Activated CD4-positive, alpha-beta memory T cell treated with anti-CD3 and anti-CD28 coated beads, Interleukin-2, amount 10 ng/mL, durations not matched to agents 7 days and 5 days (primary cell): ENCODE results near the gene MS4A15. TPM values are rescaled to one million over a fixed set of nuclear protein-coding genes. Genes with fewer than 3 reads are reported as not detected.
"Not testable (repeated sequence)": the region's sequence is repeated elsewhere in the genome, so short reads cannot be mapped to it uniquely, and the experiment has no call there.

ENCODE experiments used
- CTCF ChIA-PET: fragments of 350-600 bp; sonication (Branson Sonifier 250); formaldehyde crosslinking; loops from one replicate; lab custom pipeline; 2021; ENCODE audit warnings: antibody characterized with exemption, inconsistent platforms; lab: Charles Lee
- POLR2A ChIA-PET: fragments of 350-600 bp; sonication (Branson Sonifier 250); formaldehyde crosslinking; loops from one replicate; lab custom pipeline; 2021; ENCODE audit warnings: antibody characterized with exemption; lab: Charles Lee
- DNase-seq: peaks from one replicate; pipeline ENCODE4 v3.0.0-alpha.2; 2020
- H3K27ac Mint-ChIP-seq: one replicate; pipeline ENCODE4 v1.8.0; 2021; ENCODE audit warnings: mild to moderate bottlenecking, mixed read lengths
- H3K27me3 Mint-ChIP-seq: one replicate; pipeline ENCODE4 v1.8.0; 2021; ENCODE audit warnings: mixed read lengths
- H3K36me3 Mint-ChIP-seq: one replicate; pipeline ENCODE4 v1.8.0; 2021; ENCODE audit warnings: low read depth, mixed read lengths
- H3K4me1 Mint-ChIP-seq: one replicate; pipeline ENCODE4 v1.8.0; 2021; ENCODE audit warnings: mixed read lengths
- H3K4me3 Mint-ChIP-seq: one replicate; pipeline ENCODE4 v1.8.0; 2021; ENCODE audit warnings: mild to moderate bottlenecking, mixed read lengths
- H3K9me3 Mint-ChIP-seq: one replicate; pipeline ENCODE4 v1.8.0; 2021; ENCODE audit warnings: mixed read lengths
- total RNA-seq, 2 experiments: library from RNA; stranded (reverse); gene quantifications; one replicate each; pipeline ENCODE4 v1.2.3, GENCODE V29; 2021

Gene MS4A15, protein sequence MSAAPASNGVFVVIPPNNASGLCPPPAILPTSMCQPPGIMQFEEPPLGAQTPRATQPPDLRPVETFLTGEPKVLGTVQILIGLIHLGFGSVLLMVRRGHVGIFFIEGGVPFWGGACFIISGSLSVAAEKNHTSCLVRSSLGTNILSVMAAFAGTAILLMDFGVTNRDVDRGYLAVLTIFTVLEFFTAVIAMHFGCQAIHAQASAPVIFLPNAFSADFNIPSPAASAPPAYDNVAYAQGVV
- total RNA-seq: not detected

- no peak within 1 kb of the TSS for H3K27ac Mint-ChIP-seq
- H3K4me1 Mint-ChIP-seq: no peaks in the 10 kb centered on the region
- H3K9me3 Mint-ChIP-seq: no peaks in the 10 kb centered on the region
- H3K27me3 Mint-ChIP-seq: peaks cover 43% of the 10 kb centered on the region
- DNase-seq: no peak
- H3K4me3 Mint-ChIP-seq: no peak within 1 kb of the TSS
- CTCF ChIA-PET: interaction anchor here (0.6 to 1.6 kb wide), 4 partner anchors 9 to 138 kb away, joined by 3 to 7 read pairs (median 4); no protein-coding TSS in a partner anchor
- POLR2A ChIA-PET: no interaction called here
- no peaks in the 10 kb centered on the region for H3K36me3 Mint-ChIP-seq
Measured at GRCh38 chr11:60756307-60757032, at the start of gene MS4A15. TSS of gene MS4A15 (plus strand) at chr11:60756867. CDS start at chr11:60763734, 6,867 bp downstream.

DNA sequence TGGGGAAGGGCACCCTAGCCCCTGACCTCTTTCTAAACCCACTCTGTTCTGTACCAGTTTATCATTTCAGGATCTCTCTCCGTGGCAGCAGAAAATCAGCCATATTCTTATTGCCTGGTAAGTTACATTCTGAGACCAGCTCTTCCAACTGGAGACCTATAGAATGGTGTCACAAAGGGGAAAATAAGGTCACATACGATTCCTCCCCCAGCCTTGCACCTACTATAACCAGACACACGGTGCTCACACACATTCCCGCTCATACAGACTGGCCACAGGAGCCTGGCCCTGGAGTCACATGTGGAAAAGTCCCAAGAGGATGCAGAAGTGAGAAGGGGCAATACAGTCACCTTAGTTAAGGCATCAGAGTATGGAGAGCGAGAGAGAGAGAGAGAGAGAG, 49.7 kb upstream of the MS4A15 start:
- Mint-ChIP-seq H3K36me3 (no peaks in the 10 kb centered on the region), H3K9me3 (no peaks in the 10 kb centered on the region), H3K4me3 (no peak overlapping the region), H3K4me1 (no peaks in the 10 kb centered on the region), H3K27ac (no peak overlapping the region), H3K27me3 (peaks cover 8% of the 10 kb centered on the region)
- no peak for DNase-seq
- POLR2A ChIA-PET: no interaction called here
- CTCF ChIA-PET: no interaction called here

DNA sequence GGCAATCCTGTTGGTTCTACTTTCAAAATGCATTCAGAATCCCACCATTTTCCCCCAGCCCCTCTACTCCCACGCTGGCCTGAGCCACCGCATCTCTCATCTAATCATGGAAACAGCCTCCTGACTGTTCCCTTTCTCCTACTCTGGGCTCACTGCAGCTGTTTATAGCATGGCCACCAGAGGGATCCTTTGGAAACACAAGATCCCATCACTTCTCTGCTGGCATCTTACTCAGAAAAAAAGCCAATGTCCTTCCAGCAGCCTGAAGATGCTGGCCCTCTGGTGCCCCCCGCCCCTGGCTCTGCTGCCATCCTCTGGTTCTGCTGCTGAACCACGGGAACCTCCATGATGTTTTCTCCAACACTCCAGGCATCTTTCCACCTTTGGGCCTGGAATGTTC, 46.2 kb upstream of the MS4A15 start:
- peaks cover 10% of the 10 kb centered on the region for H3K27me3 Mint-ChIP-seq
- DNase-seq: no peak
- POLR2A ChIA-PET: no interaction called here
- H3K27ac Mint-ChIP-seq: no peak overlapping the region
- H3K4me1 Mint-ChIP-seq: no peaks in the 10 kb centered on the region
- no peak overlapping the region for H3K4me3 Mint-ChIP-seq
- H3K36me3 Mint-ChIP-seq: no peaks in the 10 kb centered on the region
- CTCF ChIA-PET: no interaction called here
- H3K9me3 Mint-ChIP-seq: no peaks in the 10 kb centered on the region

- H3K36me3 Mint-ChIP-seq: no peaks in the 10 kb centered on the region
- ChIA-PET POLR2A (no interaction called here), CTCF (no interaction called here)
- H3K27me3 Mint-ChIP-seq: peaks cover 11% of the 10 kb centered on the region
- no peak overlapping the region for H3K27ac Mint-ChIP-seq
- H3K9me3 Mint-ChIP-seq: no peaks in the 10 kb centered on the region
- H3K4me3 Mint-ChIP-seq: no peak overlapping the region
- no peaks in the 10 kb centered on the region for H3K4me1 Mint-ChIP-seq
- DNase-seq: no peak
Measured at GRCh38 chr11:60711276-60711675, 45.4 kb upstream of the MS4A15 start.

GRCh38 chr11:60713423-60713822, 43.2 kb upstream of the MS4A15 start:
- DNase-seq, POLR2A ChIA-PET, H3K4me1 Mint-ChIP-seq, H3K27me3 Mint-ChIP-seq, H3K9me3 Mint-ChIP-seq, CTCF ChIA-PET, H3K36me3 Mint-ChIP-seq, H3K27ac Mint-ChIP-seq, H3K4me3 Mint-ChIP-seq: not testable (repeated sequence)

DNA sequence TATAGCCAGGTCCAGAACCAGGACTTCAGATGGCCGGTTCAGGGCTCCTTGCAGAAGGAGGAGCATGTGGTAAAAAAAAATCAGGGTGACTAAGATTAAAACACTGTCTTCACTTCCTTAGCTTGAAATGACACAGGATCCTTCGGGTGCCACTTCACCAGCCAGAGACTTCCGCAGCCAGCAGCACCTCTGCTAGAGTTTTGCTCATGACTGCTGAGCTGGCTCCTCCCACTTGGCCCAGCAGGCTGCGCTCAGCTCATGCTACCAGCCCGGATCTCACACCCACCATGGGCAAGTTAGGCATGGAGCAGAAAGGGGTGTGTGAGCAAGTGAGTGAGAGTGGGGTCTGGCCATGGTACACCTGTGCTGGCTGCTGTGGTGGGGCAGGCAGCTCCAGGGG, 38.7 kb upstream of the MS4A15 start:
- ChIA-PET POLR2A (no interaction called here), CTCF (no interaction called here)
- Mint-ChIP-seq H3K36me3 (no peaks in the 10 kb centered on the region), H3K27ac (no peak overlapping the region), H3K4me3 (no peak overlapping the region), H3K9me3 (no peaks in the 10 kb centered on the region), H3K27me3 (peaks cover 9% of the 10 kb centered on the region), H3K4me1 (peaks cover 5% of the 10 kb centered on the region)
- DNase-seq: peak; percentile 18

DNA sequence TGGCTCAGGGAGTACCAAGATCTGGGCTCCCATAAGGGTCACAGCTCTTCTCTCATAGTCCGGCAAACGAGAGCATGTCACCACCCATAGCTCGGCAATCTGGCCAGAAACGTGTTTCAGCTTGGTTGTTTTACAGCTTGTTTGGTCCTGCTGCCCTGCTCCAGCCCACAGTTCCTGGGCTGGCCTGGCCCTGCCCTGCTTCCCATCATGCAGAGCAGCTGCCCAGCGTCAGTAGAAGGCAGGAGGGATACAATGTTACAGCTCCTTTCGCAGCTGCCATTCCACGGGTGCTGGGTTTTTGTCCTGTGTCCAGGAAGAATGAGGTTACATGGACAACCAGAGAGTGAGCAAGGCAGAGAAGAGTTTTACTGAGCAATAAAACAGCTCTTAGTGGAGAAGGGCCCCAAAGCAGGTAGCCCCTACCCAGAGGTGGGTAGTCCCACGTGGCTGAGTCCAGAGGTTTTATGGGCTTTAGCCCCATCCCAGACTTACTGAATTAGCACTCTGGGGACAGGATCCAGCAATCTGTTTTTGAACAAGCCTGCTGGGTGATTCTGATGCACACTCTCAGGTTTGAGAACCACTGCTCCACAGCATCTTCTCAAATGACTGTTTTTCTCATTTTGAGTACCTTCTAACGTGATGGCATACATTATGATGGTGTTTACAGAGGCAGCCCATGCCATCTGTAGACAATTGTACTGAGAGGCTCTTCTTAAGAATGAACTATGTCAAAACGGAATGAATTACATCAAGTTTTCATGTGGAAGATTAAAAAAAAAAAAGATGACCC, 37.9 kb upstream of the MS4A15 start:
- DNase-seq: no peak

GRCh38 chr11:60719391-60719790, 37.3 kb upstream of the MS4A15 start:
- H3K27me3 Mint-ChIP-seq: peaks cover 12% of the 10 kb centered on the region
- no peak for DNase-seq
- POLR2A ChIA-PET: no interaction called here
- H3K4me3 Mint-ChIP-seq: no peak overlapping the region
- H3K4me1 Mint-ChIP-seq: peaks cover 5% of the 10 kb centered on the region
- no peak overlapping the region for H3K27ac Mint-ChIP-seq
- H3K9me3 Mint-ChIP-seq: no peaks in the 10 kb centered on the region
- no peaks in the 10 kb centered on the region for H3K36me3 Mint-ChIP-seq
- CTCF ChIA-PET: no interaction called here

More for the DNA sequence above, 37.9 kb upstream of the MS4A15 start:
- H3K27ac Mint-ChIP-seq: no peak overlapping the region
- H3K36me3 Mint-ChIP-seq: no peaks in the 10 kb centered on the region
- no peaks in the 10 kb centered on the region for H3K9me3 Mint-ChIP-seq
- H3K27me3 Mint-ChIP-seq: peaks cover 11% of the 10 kb centered on the region
- H3K4me3 Mint-ChIP-seq: no peak overlapping the region
- ChIA-PET CTCF (no interaction called here), POLR2A (no interaction called here)
- peaks cover 5% of the 10 kb centered on the region for H3K4me1 Mint-ChIP-seq

DNA sequence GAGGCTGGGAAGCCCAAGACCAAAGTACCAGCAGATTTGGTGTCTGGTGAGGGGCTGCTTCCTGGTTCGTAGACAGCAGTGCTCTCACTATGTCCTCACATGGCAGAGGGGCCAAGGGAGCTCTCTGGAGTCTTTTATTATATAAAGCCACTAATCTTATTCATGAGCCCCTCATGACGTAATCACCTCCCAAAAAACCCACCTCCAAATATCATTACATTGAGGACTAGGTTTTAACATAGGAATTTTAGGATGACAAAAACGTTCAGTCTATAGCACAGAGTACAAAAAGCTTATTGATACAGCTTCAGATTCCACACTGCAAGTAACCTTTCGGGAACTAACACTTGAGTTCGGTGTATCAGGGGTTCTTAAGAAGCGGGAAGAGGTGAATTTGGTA, 36.2 kb upstream of the MS4A15 start:
- Mint-ChIP-seq H3K36me3 (no peaks in the 10 kb centered on the region), H3K27ac (no peak overlapping the region), H3K9me3 (no peaks in the 10 kb centered on the region), H3K4me3 (no peak overlapping the region), H3K4me1 (peaks cover 5% of the 10 kb centered on the region), H3K27me3 (peaks cover 10% of the 10 kb centered on the region)
- DNase-seq: no peak
- ChIA-PET CTCF (no interaction called here), POLR2A (no interaction called here)

GRCh38 chr11:60724420-60724819, 32.2 kb upstream of the MS4A15 start, which contains the start of gene MS4A18:
TSS of gene MS4A18 (plus strand) at chr11:60724720.
- CTCF ChIA-PET: no interaction called here
- H3K27ac Mint-ChIP-seq: no peak within 1 kb of the TSS

DNA sequence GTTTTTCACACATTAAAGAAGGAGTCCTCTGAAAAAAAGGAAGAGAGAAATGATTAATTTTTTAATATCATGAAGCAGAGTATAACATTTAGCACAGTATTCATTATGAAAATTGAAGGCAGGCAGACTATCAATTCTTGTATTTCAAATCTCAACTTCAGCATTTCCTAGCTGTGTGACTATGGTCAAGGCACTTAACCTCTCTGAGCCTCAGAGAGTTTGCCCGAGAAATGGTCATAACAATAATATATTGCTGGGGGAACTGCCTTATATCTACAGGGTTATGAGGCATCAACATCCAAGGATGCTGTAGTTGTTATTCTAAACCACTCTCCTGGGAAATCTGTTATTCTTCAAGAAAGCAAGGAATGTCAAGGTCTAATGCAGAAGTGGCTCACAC, 31.1 kb upstream of the MS4A15 start:
- Mint-ChIP-seq H3K27me3 (peaks cover 18% of the 10 kb centered on the region), H3K4me3 (no peak overlapping the region), H3K36me3 (no peaks in the 10 kb centered on the region), H3K4me1 (no peaks in the 10 kb centered on the region), H3K9me3 (no peaks in the 10 kb centered on the region), H3K27ac (no peak overlapping the region)
- no peak for DNase-seq
- ChIA-PET CTCF (no interaction called here), POLR2A (no interaction called here)

More at GRCh38 chr11:60724420-60724819, 32.2 kb upstream of the MS4A15 start, which contains the start of gene MS4A18:
- H3K4me1 Mint-ChIP-seq: no peaks in the 10 kb centered on the region
- peaks cover 16% of the 10 kb centered on the region for H3K27me3 Mint-ChIP-seq
- H3K36me3 Mint-ChIP-seq: no peaks in the 10 kb centered on the region
- H3K9me3 Mint-ChIP-seq: no peaks in the 10 kb centered on the region
- POLR2A ChIA-PET: no interaction called here
- no peak for DNase-seq
- no peak within 1 kb of the TSS for H3K4me3 Mint-ChIP-seq

GRCh38 chr11:60731586-60731985, 25.1 kb upstream of the MS4A15 start:
- DNase-seq: no peak
- H3K27ac Mint-ChIP-seq: no peak overlapping the region
- H3K4me3 Mint-ChIP-seq: no peak overlapping the region
- H3K27me3 Mint-ChIP-seq: peaks cover 17% of the 10 kb centered on the region
- POLR2A ChIA-PET: no interaction called here
- CTCF ChIA-PET: no interaction called here
- no peaks in the 10 kb centered on the region for H3K9me3 Mint-ChIP-seq
- H3K36me3 Mint-ChIP-seq: no peaks in the 10 kb centered on the region
- no peaks in the 10 kb centered on the region for H3K4me1 Mint-ChIP-seq

DNA sequence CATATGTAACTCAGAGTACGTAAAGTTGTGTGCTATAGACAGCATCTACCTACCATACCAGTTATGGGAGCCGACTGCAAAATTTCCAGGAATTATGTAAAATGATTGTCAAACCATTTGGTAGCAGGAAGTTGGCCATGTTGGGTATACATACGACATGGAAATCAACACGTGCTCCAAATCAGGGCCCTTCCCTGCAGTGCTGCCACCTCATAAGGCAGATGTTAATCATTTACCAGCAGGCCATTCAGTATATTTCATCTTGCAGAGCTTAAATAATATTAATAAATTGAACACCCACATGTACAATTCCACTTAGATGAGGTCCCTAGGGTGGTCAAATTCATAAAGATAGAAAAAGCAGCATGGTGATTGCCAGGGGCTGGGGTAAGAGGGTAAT, 22.4 kb upstream of the MS4A15 start:
- Mint-ChIP-seq H3K4me3 (no peak overlapping the region), H3K36me3 (no peaks in the 10 kb centered on the region), H3K4me1 (no peaks in the 10 kb centered on the region), H3K27ac (no peak overlapping the region), H3K27me3 (peaks cover 15% of the 10 kb centered on the region), H3K9me3 (no peaks in the 10 kb centered on the region)
- CTCF ChIA-PET: no interaction called here
- no peak for DNase-seq
- POLR2A ChIA-PET: no interaction called here
